Fibroblast of pulmonary artery (primary cell): Measurements from ENCODE around the gene BABAM1.
A peak's percentile ranks its signal among the peaks of the same experiment; 100 is the strongest.

Experiments used
- DNase-seq: peaks from one replicate; pipeline ENCODE4 v3.0.0-alpha.2; 2010; ENCODE audit warnings: low read depth
- H3K4me3 ChIP-seq: replicated peaks from 2 replicates; pipeline ENCODE4 v1.5.1; 2011; ENCODE audit warnings: low read depth, mild to moderate bottlenecking, control low read depth, low read length, moderate library complexity
- TF ChIP-seq, protein P1 (sequence below): IDR thresholded peaks from 2 replicates; pipeline ENCODE4 v1.5.1; 2011; ENCODE audit warnings: mild to moderate bottlenecking, control low read depth, low read length, inconsistent platforms; ENCODE audit errors: missing control alignments

The BABAM1 gene

GRCh38 chr19:17303940-17304267, 36.7 kb downstream of the BABAM1 start:
- TF ChIP-seq, protein P1, sequence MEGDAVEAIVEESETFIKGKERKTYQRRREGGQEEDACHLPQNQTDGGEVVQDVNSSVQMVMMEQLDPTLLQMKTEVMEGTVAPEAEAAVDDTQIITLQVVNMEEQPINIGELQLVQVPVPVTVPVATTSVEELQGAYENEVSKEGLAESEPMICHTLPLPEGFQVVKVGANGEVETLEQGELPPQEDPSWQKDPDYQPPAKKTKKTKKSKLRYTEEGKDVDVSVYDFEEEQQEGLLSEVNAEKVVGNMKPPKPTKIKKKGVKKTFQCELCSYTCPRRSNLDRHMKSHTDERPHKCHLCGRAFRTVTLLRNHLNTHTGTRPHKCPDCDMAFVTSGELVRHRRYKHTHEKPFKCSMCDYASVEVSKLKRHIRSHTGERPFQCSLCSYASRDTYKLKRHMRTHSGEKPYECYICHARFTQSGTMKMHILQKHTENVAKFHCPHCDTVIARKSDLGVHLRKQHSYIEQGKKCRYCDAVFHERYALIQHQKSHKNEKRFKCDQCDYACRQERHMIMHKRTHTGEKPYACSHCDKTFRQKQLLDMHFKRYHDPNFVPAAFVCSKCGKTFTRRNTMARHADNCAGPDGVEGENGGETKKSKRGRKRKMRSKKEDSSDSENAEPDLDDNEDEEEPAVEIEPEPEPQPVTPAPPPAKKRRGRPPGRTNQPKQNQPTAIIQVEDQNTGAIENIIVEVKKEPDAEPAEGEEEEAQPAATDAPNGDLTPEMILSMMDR, result no peak
- H3K4me3 ChIP-seq, result no peak overlapping the region
- no peak for DNase-seq

DNA sequence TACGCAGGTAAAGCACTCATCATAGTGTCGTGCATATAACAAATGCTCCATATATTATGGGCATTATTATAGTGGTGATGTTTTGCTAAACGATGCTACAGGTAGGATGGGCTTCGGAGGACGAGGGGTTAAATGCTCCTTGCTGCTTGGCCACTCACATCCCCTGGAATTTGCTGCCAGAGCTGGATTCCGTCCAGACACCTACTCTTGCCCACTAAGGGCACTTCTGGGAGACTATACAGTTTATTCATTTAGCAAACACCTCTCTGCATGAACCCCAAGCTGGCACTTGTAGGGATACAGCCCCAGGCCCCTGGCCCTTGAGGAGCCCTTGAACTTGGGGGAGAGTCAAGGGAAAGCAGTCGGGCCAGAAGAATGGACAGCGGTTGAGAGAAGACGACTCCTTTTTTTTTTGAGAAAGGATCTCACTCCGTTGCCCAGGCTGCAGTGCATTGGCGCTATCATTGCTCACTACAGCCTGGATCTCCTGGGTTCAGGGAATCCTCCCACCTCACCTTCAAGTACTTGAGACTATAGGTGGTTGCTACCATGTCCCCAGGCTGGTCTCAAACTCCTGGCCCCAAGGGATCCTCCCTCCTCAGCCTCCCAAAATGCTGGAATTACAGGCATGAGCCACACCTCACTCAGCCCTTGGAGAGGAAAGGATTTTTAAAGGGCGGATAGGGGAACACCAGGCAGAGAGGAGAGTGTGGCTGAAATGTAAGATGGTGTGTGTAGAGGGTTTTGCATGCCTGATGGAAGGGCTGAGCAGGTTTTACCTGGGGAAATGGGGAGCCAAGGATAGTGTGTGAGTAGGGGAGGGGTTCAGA, 37.4 kb downstream of the BABAM1 start:
- TF ChIP-seq, protein P1, result no peak
- no peak for DNase-seq

GRCh38 chr19:17305216-17305516, 37.9 kb downstream of the BABAM1 start:
- TF ChIP-seq, protein P1, result no peak
- DNase-seq, result no peak
- H3K4me3 ChIP-seq, result peak overlapping the region; percentile 82

More for the DNA sequence above, 37.4 kb downstream of the BABAM1 start:
- no peak overlapping the region for H3K4me3 ChIP-seq

- TF ChIP-seq, protein P1, result peak; percentile 69
- DNase-seq, result peak; percentile 99
- peak within 1 kb of the TSS; percentile 82 for H3K4me3 ChIP-seq
Observed at GRCh38 chr19:17305517-17306284, 38.5 kb downstream of the BABAM1 start, which contains the start of gene MRPL34. Gene MRPL34, plus strand, starts transcription at chr19:17305872. Its CDS starts 21 bp downstream, at chr19:17305893.

- TF ChIP-seq, protein P1, result no peak
- DNase-seq, result no peak
- H3K4me3 ChIP-seq, result peak overlapping the region; percentile 82
Observed at GRCh38 chr19:17306285-17306714, 39.1 kb downstream of the BABAM1 start.

GRCh38 chr19:17307876-17308377, 40.7 kb downstream of the BABAM1 start:
- H3K4me3 ChIP-seq, result no peak overlapping the region
- no peak for DNase-seq
- TF ChIP-seq, protein P1, result no peak
